ENCODE results near the gene NAALADL2. TPM values are rescaled to one million over a fixed set of nuclear protein-coding genes. Genes with fewer than 3 reads are reported as not detected.

The NAALADL2 gene
- total RNA-seq, 1 donor from 2014 or later = 0.20 TPM

DNA sequence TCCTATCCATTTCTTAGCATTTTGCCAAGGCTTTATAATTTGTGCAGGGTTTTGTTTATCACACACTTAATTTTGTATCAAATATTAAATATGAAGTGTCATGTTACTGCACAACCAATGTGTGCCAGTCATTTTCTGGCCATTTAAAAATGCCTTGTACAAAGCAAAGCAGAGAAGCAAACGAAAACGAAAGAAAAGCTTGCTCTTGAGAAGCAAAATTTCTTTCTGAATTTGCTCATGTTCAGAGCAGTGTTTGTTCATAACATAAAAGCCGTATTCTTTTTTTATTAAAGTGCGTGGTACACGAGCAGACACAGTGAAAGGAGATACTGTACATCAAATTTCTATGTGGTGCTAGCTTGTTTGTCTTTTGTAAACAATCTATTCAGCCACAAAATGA is 792.6 kb downstream of the NAALADL2 start:
- DNase-seq (ENCODE audit: low read depth in 2 of 2) = no peak

DNA sequence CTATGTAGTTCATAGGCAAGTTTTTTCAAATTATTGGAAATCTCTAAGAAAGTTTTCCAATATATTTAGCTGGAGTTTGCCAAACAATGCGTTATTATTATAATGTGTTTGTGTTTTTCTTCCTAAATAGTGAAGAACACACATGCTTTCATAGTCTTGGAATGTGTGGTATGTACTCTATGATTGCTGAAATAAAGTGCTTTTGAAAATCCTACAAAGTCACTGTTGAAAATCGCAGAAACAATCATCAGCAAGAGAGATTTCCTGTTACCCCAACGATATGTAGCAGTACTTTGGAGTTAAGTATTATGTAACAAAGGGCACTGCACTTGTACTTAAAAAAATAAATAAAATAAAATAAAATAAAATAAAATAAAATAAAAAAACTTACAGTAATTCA is 796.2 kb downstream of the NAALADL2 start:
- no peak for DNase-seq (ENCODE audit: low read depth in 2 of 2)

- DNase-seq (ENCODE audit: low read depth in 2 of 2) = no peak
These were observed 797.3 kb downstream of the NAALADL2 start for GRCh38 chr3:175656461-175656860.

GRCh38 chr3:175659670-175660350 is 800.7 kb downstream of the NAALADL2 start:
- DNase-seq (ENCODE audit: low read depth in 2 of 2) = no peak

DNA sequence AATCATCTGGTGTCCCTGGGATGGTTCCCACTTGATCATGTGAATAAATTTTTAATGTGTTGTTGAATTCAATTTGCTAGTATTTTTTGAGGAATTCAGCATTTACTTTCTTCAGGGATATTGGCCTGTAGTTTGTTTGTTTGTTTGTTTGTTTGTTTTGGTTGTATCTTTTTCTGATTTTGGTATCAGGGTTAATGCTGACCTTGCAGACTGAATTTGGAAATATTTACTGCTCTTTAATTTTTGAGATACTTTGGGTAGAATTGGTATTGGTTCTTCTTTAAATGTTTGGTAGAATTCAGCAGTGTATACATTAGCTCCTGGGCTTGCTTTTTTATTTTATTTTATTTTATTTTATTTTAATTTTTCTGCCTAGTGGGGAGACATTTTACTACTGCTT is 803.7 kb downstream of the NAALADL2 start:
- DNase-seq (ENCODE audit: low read depth in 2 of 2) = no peak

DNA sequence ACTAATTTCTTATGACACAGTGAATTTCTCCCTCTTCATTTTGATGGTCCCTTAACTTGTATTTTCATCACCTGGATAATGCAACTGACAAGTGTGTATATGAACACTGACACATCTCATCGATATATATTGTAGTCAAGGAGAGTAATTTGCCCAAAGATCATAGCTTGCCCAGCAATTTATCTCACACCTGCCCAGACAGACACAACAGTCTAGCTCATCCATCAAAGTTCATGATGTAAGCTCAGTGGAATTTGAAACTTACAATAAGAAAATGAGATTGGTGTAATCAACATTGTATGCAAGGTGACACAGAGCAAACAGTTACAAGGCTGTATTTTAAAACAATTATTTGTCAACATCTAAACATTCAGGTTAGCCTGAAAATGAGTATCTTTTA is 805.8 kb downstream of the NAALADL2 start:
- no peak for DNase-seq (ENCODE audit: low read depth in 2 of 2)

DNA sequence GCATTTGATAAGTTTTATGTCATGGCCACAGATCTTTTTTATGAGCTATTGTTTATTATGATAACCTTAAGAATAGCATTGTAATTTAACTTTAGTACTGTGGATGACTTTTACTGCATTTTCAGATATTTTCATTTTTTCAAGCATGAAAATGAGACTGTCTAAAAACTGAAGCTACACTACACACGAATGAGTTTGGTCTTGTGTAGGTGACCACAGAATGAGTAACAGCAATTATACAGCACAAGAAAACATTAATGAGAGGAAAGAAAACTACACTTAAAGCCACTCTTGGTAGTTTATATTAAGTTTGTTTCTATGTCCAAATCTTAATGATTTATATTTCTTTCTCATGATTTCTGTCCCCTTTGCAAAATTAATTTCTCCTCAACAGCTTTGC is 809.2 kb downstream of the NAALADL2 start:
- DNase-seq (ENCODE audit: low read depth in 2 of 2) = no peak

GRCh38 chr3:175670557-175670956 is 811.4 kb downstream of the NAALADL2 start:
- DNase-seq (ENCODE audit: low read depth in 2 of 2) = no peak

DNA sequence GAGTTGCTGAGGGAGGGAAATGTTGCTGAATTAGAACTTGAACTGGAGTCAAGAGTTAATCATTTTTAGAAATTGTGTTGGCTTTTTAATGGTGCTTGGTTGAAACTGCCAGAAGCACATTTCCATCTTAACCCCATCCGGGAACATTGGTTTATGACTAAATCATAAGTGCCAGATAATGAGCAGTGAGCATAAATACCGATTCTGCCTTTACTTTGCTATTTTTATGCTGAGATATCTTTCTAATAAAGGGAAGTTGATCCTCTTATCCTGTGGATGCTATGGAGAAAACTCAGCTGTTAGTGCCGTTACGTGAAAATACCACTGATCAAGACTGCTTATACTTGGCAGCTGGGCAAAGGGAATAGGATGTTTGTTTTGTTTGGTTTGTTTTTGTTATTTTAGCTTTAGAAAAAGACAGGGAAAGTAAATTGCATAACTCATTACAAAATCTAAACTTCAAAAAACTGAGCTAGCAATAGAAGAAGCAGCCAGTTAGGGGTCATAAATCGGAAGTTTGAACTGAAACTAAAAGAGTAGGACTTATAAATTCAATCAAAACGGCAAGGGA is 813.1 kb downstream of the NAALADL2 start:
- DNase-seq (ENCODE audit: low read depth in 2 of 2) = no peak

DNA sequence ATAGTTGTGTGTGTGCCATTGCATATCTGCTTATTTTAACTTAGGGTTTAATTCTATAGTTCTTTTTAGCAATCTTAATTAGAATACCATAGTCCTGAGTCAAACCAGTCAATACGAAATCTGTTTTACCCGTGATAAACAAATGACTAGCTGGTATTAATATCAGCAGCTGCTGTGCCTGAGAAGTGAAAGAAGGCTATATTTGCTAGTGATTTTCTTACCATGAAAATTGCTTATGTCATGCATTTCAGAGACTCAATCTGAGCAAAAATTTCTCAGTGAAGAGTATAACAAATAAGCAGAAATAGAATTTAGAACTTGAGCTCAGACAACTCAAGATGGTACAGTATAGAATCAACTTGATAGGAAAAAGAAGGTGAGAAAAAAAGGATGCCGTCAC is 820.4 kb downstream of the NAALADL2 start:
- DNase-seq (ENCODE audit: low read depth in 2 of 2) = no peak

GRCh38 chr3:175692256-175692655 is 833.1 kb downstream of the NAALADL2 start:
- DNase-seq (ENCODE audit: low read depth in 2 of 2) = no peak

DNA sequence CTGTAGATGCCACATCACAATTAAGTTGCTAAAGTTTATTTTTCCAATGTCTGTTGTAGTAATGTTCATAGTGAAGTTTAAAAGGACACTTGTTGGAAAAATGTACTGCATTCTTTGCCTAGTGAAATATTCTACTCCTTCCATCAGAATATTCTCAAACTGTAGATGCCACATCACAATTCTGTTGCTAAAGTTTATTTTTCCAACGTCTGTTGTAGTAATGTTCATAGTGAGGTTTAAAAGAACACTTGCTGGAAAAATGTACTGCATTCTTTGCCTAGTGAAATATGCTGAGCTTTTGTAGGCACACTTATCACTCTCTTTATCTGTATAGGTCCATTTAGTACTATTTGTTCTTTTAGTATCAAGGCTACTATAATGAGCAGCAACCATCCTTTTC is 836.1 kb downstream of the NAALADL2 start:
- DNase-seq (ENCODE audit: low read depth in 2 of 2) = no peak

DNA sequence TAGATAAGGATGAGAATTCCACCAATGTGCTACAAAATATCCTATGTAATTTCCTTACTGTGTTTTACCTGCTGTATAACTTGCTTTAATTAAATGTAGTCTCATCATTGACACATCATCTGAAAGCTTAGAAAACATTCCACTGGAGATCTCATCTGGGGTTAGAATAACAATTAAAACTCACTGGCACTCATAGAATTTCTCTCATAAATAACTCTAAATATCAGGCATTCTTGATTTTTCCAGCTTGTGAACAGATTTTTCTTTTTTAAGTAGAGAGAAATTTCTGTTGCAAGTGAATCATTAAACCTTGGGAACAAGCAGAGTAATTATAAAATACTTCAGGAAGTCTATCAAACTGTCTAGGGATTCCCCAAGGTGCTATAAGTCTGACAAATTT is 843.8 kb downstream of the NAALADL2 start:
- DNase-seq (ENCODE audit: low read depth in 2 of 2) = no peak

DNA sequence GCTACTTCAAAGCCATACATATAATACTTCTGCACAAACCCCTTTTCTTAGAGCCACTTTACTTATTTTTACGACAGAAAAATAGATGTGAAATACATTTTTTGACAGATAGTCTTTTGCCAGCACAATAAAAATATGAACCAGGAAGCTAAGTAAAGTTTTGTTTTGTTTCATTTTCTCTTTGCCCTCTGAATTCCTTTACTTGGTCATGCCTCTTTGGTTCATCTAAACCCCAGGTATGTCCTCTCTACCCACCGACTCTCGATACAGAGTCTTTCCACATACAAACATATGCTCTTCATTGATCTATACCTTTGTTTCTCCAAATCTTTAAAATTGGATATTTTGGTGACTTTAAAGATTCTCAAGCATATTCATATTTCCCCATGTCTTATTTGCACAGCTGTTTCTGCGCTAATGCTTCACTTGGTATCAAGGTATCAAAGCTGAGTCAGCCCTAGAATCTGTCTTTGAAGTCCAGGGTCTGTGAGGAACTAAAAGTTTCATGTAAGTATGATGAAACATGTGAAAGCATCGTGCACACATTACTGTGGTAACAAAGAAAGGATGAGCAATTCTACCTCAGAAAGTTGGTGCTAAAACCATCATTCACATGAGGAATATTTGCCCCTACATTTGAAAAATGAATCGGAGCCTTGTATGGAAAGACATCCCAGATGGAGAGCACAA is 845.4 kb downstream of the NAALADL2 start:
- DNase-seq (ENCODE audit: low read depth in 2 of 2) = no peak

GRCh38 chr3:175713268-175713667 is 854.1 kb downstream of the NAALADL2 start:
- DNase-seq (ENCODE audit: low read depth in 2 of 2) = no peak

DNA sequence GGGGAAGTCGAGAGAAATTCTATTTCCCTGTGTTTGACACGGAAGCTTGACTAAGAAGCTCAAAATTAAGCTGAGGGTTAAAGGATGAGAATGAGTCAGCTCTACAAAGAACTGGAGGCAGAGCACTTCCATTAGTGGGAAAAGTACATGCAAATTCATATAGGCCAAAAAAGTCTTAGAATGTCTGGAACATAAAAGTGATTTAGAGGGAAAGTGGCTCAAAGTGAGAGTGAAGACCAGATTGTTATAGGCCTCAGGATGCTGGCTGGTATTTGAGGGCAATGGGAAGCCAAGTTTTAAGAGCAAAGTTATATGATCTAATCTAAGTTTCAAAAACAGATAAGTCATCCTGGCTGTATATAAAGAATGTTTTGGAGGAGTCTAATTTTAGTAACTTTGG is 857.3 kb downstream of the NAALADL2 start:
- no peak for DNase-seq (ENCODE audit: low read depth in 2 of 2)

DNA sequence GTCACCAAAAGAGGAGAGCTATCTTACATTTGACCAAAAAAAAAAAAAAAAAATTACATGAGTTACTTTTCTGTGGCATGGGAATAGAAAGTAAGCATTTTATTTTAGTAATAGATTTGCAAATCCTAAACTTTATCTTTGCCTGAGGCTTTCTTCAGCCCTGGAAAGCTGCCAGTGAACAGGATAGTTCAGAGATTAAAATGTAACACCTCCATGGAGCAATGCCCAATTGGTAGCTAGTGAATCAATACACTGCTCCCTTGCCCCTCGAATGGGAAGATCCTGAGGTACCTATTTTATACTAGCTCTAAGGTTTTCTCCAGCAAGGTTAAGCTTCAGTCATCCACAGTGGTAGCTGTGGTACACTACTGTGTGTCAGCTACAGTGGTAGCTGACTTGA is 867.1 kb downstream of the NAALADL2 start:
- DNase-seq (ENCODE audit: low read depth in 2 of 2) = no peak

DNA sequence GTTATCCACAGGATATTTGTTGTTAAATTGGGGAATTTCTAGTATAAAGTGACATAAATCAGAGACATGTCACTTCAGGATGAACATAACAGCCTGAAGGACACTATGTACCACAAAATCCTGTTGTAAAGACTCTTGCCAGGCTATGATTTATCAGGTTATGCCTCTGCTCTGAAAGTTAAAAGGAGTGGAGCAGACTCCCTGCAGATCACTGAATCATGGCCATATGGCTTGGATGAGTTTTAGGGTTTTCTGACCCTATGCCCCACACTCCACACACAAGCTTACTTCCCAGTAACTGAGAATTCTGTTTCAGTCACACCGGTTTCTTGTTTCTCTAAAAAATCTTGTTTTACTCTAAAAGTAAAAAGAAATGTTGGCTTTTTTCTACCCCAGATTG is 869.4 kb downstream of the NAALADL2 start:
- DNase-seq (ENCODE audit: low read depth in 2 of 2) = no peak

GRCh38 chr3:175729466-175729865 is 870.3 kb downstream of the NAALADL2 start:
- DNase-seq (ENCODE audit: low read depth in 2 of 2) = no peak

- no peak for DNase-seq (ENCODE audit: low read depth in 2 of 2)
These were observed 872.4 kb downstream of the NAALADL2 start for GRCh38 chr3:175731543-175731942.

- DNase-seq (ENCODE audit: low read depth in 2 of 2) = no peak
These were observed 872.9 kb downstream of the NAALADL2 start for GRCh38 chr3:175732017-175732416.

- no peak for DNase-seq (ENCODE audit: low read depth in 2 of 2)
These were observed 876.7 kb downstream of the NAALADL2 start for GRCh38 chr3:175735866-175736265.
